ENCODE data around the gene GNB1.
"Not testable (repeated sequence)": the region's sequence is repeated elsewhere in the genome, so short reads cannot be mapped to it uniquely, and the experiment has no call there.

Gene GNB1

GRCh38 chr1:1759456-1760344, 131.2 kb downstream of the GNB1 start:
- DNase-seq: no peak

- no peak for DNase-seq
These were observed 132.0 kb downstream of the GNB1 start for GRCh38 chr1:1758692-1759455.

- DNase-seq: peak; percentile 21 to 46
These were observed 132.7 kb downstream of the GNB1 start for GRCh38 chr1:1758059-1758621.

GRCh38 chr1:1757422-1758058, 133.3 kb downstream of the GNB1 start:
- DNase-seq: no peak

GRCh38 chr1:1756661-1757421, 134.0 kb downstream of the GNB1 start:
- DNase-seq: no peak

DNA sequence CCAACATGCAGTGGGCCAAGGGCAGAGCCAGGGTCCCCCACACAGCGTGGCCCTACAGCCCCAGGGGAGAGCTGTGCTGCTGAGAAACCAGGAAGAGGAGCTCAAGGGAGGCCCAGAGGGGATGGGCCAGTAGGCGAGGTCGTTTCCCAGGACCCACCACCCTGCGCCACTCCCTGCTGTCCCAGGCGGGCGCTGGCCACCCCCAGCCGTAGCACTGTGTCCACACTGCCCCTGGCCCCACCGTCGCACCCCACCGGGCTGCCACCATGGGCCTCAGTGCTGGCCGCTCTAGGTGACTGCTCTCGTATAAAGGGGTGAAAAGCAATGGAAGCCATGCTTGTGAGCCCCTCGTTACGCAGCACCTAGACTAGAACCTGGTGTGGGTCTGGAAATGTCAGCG, 135.0 kb downstream of the GNB1 start:
- no peak for DNase-seq

GRCh38 chr1:1755426-1755825, 135.5 kb downstream of the GNB1 start:
- no peak for DNase-seq

DNA sequence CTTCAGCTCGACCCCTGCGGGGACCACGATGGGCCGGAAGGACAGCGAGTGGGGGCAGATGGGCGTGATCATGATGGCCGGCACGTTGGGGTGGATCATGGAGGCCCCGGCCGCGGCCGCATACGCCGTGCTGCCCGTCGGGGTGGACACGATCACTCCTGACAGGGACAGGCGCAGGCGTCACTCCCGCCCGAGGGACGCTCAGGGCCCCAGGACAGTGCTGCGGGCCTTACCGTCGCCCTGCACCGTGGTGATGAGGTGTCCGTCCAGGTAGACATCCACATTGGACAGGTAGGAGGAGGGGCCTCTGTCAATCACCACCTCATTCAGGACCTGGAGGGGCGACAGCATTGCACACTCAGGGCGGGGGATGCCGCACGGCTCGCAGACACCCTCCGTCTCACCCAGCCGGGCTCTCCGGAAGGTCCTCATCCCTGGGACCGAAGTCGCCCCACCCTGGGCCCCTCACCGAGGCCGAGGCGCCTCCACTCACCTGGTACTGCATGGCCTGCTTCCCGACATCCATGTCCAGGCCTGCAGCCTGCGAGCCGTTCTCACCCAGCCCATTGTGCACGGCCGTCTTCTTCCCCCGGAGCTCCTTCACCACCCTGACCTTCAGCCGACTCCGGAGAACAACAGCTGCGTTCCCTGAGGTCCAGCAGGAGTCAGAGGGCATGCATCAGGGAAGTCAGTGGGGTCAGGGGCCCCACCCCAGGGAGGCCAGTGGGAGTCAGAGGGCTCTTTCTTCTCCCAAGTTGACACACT, 136.7 kb downstream of the GNB1 start:
- DNase-seq: no peak

GRCh38 chr1:1753607-1754005, 137.3 kb downstream of the GNB1 start:
- DNase-seq: no peak

GRCh38 chr1:1752636-1753606, 138.0 kb downstream of the GNB1 start:
- DNase-seq: no peak

GRCh38 chr1:1752190-1752589, 138.7 kb downstream of the GNB1 start:
- DNase-seq: no peak

GRCh38 chr1:1749941-1750340, 140.9 kb downstream of the GNB1 start:
- not testable (repeated sequence) for DNase-seq

DNA sequence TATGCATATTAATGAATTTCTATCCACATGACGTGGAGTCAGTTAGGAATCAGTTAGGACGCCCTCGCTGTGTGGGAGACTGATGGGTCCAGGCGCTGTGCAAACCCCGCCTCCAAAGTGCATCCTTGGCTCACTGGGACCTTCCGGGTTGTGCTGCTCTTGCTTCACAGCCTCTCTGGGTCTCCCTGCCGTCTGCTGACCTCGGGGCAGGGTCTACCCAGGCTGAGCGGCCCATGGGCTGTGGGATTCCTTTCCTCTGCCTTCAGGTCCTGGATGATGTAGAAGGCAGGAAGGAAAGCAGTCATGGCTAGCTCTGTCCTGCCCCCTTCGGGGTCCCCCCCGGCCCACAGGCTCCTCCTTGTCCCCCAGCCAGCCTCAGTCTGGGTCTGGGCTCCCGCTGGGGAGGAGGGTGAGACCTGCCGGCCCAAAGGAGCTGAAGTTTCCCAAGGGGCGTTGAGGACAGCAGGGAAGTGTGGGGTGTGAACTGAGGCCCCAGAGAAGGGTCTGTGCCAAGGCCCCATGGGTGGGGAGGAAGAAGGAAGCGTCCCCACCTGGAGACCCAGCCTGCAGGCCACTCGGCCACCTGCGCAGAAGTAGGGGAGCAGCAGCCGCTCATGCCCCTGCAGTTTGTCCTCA, 142.1 kb downstream of the GNB1 start:
- no peak for DNase-seq

DNA sequence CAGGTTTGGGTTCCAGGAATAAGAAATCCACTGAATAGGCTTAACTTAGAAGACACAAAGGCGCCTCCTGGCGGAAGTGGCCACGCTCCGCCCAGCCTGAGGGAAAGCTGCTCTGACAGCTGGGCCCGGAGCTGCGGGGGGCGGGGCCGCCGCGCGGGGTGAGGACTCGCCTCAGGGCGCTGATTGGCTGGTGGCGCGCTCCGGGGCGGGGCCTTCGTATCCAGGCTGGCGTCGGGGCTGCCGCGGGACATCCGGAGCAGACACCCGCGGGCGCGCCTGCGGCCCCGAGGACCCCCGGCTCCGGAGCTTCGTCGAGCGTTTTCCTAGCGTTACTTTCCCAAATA, 144.3 kb downstream of the GNB1 start:
- DNase-seq: not testable (repeated sequence)

- peak; percentile 65 to 88 for DNase-seq
These were observed 145.0 kb downstream of the GNB1 start for GRCh38 chr1:1745651-1746565.

- DNase-seq: not testable (repeated sequence)
These were observed 148.4 kb downstream of the GNB1 start for GRCh38 chr1:1742529-1742928.

DNA sequence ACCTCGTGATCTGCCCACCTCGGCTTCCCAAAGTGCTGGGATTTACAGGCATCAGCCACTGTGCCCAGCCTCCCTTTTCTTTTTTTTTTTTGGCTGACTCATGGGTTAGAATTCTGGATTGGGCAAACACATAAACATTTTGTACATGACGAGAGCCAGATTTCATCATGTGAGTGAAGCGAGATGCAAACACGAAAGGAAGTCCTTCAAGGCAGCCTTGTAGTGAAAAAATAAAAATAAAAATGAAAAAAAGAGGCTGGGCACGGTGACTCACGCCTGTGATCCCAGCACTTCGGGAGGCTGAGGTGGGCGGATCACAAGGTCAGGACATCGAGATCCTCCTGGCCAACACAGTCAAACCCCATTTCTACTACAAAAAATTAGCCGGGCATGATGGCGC, 149.9 kb downstream of the GNB1 start:
- DNase-seq: peak; percentile 90 to 93

- DNase-seq: not testable (repeated sequence)
These were observed 152.0 kb downstream of the GNB1 start for GRCh38 chr1:1738799-1739337.

Measured in inflammatory macrophage (primary cell).